GM23338 (cell line): ENCODE data around the gene AFF3.

ENCODE experiments used
- EZH2 ChIP-seq: fragments of 200-600 bp; sonication (generic); IDR thresholded peaks from one replicate; pipeline ENCODE4 v1.8.0; 2017; ENCODE audit warnings: antibody characterized with exemption, mild to moderate bottlenecking, low read depth; ENCODE audit not compliant: unreplicated experiment
- EZH2phosphoT487 ChIP-seq: fragments of 200-600 bp; sonication (generic); IDR thresholded peaks from one replicate; pipeline ENCODE4 v1.8.1; 2018; ENCODE audit warnings: antibody characterized with exemption; ENCODE audit not compliant: unreplicated experiment
- NANOG ChIP-seq: IDR thresholded peaks from 2 replicates; pipeline ENCODE4 v1.6.1; 2016; ENCODE audit warnings: antibody characterized with exemption, borderline replicate concordance
- POLR2AphosphoS5 ChIP-seq: IDR thresholded peaks from 2 replicates; pipeline ENCODE4 v1.6.1; 2016; ENCODE audit warnings: antibody characterized with exemption, low read depth
- ZNF331 ChIP-seq: fragments of 250-450 bp; sonication (Bioruptor Pico); IDR thresholded peaks from 2 replicates; pipeline ENCODE4 v1.5.0; 2020; ENCODE audit warnings: low read depth, mild to moderate bottlenecking, moderate library complexity
- TF ChIP-seq, protein P1 (sequence below), 2 experiments: fragments of 200-600 bp in 1 of 2; sonication (generic) in 1 of 2; conservative IDR thresholded peaks; 2 replicates each; pipeline versions ENCODE4 v1.5.1 to v1.6.1; 2016 to 2017; ENCODE audit warnings: antibody characterized with exemption in 2 of 2, low read depth in 2 of 2, mild to moderate bottlenecking in 2 of 2, moderate library complexity in 1 of 2
- TF ChIP-seq, protein P2 (sequence below): IDR thresholded peaks from one replicate; pipeline ENCODE4 v1.6.1; 2018; ENCODE audit warnings: antibody characterized with exemption; ENCODE audit not compliant: unreplicated experiment

DNA sequence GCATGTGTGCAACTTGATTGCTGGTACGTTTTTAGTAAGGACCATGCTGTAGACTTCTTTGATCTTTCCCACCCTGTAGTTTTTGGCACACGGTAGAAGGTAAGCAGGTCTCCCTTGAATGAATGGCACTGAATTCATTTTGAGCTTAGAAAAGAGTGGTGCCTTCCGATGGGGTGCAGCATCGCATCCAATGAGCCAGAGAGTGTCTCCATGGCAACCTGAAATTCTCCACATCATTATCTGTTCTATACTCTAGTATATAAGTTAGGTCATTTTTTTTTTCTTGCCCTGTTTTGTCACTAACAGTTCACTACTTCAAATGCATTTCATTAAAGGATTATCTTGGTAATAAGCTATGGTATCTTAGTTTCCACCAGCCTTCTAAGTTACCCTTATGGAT, 571.4 kb downstream of the AFF3 start:
- TF ChIP-seq, protein P1, sequence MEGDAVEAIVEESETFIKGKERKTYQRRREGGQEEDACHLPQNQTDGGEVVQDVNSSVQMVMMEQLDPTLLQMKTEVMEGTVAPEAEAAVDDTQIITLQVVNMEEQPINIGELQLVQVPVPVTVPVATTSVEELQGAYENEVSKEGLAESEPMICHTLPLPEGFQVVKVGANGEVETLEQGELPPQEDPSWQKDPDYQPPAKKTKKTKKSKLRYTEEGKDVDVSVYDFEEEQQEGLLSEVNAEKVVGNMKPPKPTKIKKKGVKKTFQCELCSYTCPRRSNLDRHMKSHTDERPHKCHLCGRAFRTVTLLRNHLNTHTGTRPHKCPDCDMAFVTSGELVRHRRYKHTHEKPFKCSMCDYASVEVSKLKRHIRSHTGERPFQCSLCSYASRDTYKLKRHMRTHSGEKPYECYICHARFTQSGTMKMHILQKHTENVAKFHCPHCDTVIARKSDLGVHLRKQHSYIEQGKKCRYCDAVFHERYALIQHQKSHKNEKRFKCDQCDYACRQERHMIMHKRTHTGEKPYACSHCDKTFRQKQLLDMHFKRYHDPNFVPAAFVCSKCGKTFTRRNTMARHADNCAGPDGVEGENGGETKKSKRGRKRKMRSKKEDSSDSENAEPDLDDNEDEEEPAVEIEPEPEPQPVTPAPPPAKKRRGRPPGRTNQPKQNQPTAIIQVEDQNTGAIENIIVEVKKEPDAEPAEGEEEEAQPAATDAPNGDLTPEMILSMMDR (conservative IDR thresholded peaks at IDR 0.05; ENCODE audit: low read depth in 2 of 2) = no peak
- TF ChIP-seq EZH2 = no peak
- no peak for TF ChIP-seq EZH2phosphoT487
- TF ChIP-seq POLR2AphosphoS5 = no peak
- TF ChIP-seq NANOG = no peak
- TF ChIP-seq, protein P2, sequence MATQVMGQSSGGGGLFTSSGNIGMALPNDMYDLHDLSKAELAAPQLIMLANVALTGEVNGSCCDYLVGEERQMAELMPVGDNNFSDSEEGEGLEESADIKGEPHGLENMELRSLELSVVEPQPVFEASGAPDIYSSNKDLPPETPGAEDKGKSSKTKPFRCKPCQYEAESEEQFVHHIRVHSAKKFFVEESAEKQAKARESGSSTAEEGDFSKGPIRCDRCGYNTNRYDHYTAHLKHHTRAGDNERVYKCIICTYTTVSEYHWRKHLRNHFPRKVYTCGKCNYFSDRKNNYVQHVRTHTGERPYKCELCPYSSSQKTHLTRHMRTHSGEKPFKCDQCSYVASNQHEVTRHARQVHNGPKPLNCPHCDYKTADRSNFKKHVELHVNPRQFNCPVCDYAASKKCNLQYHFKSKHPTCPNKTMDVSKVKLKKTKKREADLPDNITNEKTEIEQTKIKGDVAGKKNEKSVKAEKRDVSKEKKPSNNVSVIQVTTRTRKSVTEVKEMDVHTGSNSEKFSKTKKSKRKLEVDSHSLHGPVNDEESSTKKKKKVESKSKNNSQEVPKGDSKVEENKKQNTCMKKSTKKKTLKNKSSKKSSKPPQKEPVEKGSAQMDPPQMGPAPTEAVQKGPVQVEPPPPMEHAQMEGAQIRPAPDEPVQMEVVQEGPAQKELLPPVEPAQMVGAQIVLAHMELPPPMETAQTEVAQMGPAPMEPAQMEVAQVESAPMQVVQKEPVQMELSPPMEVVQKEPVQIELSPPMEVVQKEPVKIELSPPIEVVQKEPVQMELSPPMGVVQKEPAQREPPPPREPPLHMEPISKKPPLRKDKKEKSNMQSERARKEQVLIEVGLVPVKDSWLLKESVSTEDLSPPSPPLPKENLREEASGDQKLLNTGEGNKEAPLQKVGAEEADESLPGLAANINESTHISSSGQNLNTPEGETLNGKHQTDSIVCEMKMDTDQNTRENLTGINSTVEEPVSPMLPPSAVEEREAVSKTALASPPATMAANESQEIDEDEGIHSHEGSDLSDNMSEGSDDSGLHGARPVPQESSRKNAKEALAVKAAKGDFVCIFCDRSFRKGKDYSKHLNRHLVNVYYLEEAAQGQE = no peak
- TF ChIP-seq ZNF331 = no peak
